Muscle of leg (tissue), 11 donors: ENCODE data around the gene SPAG17. TPM values are rescaled to one million over a fixed set of nuclear protein-coding genes. Genes with fewer than 3 reads are reported as not detected.
A peak's percentile ranks its signal among the peaks of the same experiment; 100 is the strongest.

Experiments
- DNase-seq: peaks from one replicate; pipeline ENCODE4 v3.0.0; 2013
- H3K27ac ChIP-seq: one replicate; pipeline ENCODE4 v1.5.1; 2013; ENCODE audit warnings: mild to moderate bottlenecking, low read length, control low read depth
- H3K27me3 ChIP-seq: one replicate; pipeline ENCODE4 v1.6.1; 2013; ENCODE audit warnings: low read length; ENCODE audit not compliant: control insufficient read depth, insufficient read depth
- H3K36me3 ChIP-seq: one replicate; pipeline ENCODE4 v1.6.1; 2013; ENCODE audit warnings: low read length; ENCODE audit not compliant: control insufficient read depth, insufficient read depth
- H3K4me1 ChIP-seq: one replicate; pipeline ENCODE4 v1.6.1; 2013; ENCODE audit warnings: low read length; ENCODE audit not compliant: control insufficient read depth, insufficient read depth
- H3K4me3 ChIP-seq: one replicate; pipeline ENCODE4 v1.5.1; 2013; ENCODE audit warnings: low read length, control low read depth
- H3K9me3 ChIP-seq: replicated peaks from 2 replicates; pipeline ENCODE4 v1.6.1; 2013; ENCODE audit warnings: low read depth, low read length; ENCODE audit not compliant: control insufficient read depth
- WGBS: methylation state at CpG from one replicate; pipeline ENCODE4 v1.1.5; 2013; ENCODE audit warnings: missing lambda C conversion rate; ENCODE audit not compliant: insufficient coverage; 5-methylcytosine and 5-hydroxymethylcytosine counted together
- polyA plus RNA-seq, 8 donors: library from polyadenylated mRNA; unstranded; fragments of 120-200 nt; gene quantifications; one replicate each; pipeline versions ENCODE4 v1.2.1 to v1.2.3, GENCODE V29; 2013; ENCODE audit warnings: inconsistent platforms in 1 of 8, low replicate concordance in 1 of 8; ENCODE audit not compliant: insufficient read length in 8 of 8, insufficient read depth in 1 of 8
- total RNA-seq: library from RNA; stranded (reverse); fragments of 120-200 nt; gene quantifications from one replicate; pipeline ENCODE4 v1.2.4, GENCODE V29; 2013

The SPAG17 gene
- total and polyA plus RNA-seq, 9 donors, result 0.76 to 4.4 (median 1.6) TPM

DNA sequence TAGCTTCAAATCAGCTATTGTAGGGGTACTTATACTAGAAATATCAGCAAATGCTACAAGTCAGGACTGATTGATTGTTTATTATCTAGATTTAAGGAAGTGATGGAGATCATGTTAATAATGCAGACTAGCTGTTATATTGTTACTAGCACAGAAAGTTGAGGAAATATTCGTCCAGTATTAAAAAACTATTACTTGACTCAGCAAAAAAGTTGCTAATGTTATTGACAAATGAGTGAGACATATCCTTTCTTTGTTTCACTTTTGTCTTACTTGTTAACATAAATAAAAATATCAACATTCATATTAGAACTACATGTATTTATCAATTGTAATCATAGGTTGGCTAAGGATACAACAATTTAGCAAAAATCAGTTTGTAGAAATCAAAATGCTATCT lies 141.4 kb downstream of the SPAG17 start:
- no peak overlapping the region for H3K27ac ChIP-seq
- no peaks in the 10 kb centered on the region for H3K36me3 ChIP-seq
- H3K9me3 ChIP-seq, result no peaks in the 10 kb centered on the region
- WGBS, result no CpG with 5 or more reads among the region's 1 CpG
- no peak for DNase-seq
- H3K4me1 ChIP-seq, result no peaks in the 10 kb centered on the region
- H3K27me3 ChIP-seq, result no peaks in the 10 kb centered on the region
- no peak overlapping the region for H3K4me3 ChIP-seq

- Histone ChIP-seq H3K27me3 (no peaks in the 10 kb centered on the region), H3K4me1 (no peaks in the 10 kb centered on the region), H3K4me3 (no peak overlapping the region), H3K9me3 (no peaks in the 10 kb centered on the region), H3K27ac (no peak overlapping the region), H3K36me3 (no peaks in the 10 kb centered on the region)
- WGBS, result no CpG with 5 or more reads among the region's 2 CpGs
- DNase-seq, result peak; percentile 10
Observed at GRCh38 chr1:118042501-118042900, 142.5 kb downstream of the SPAG17 start.

- no peaks in the 10 kb centered on the region for H3K4me1 ChIP-seq
- H3K4me3 ChIP-seq, result no peak overlapping the region
- H3K9me3 ChIP-seq, result no peaks in the 10 kb centered on the region
- no peaks in the 10 kb centered on the region for H3K36me3 ChIP-seq
- no peaks in the 10 kb centered on the region for H3K27me3 ChIP-seq
- no peak overlapping the region for H3K27ac ChIP-seq
- DNase-seq, result no peak
- no CpG with 5 or more reads among the region's 3 CpGs for WGBS
Observed at GRCh38 chr1:118039170-118039569, 145.9 kb downstream of the SPAG17 start.

DNA sequence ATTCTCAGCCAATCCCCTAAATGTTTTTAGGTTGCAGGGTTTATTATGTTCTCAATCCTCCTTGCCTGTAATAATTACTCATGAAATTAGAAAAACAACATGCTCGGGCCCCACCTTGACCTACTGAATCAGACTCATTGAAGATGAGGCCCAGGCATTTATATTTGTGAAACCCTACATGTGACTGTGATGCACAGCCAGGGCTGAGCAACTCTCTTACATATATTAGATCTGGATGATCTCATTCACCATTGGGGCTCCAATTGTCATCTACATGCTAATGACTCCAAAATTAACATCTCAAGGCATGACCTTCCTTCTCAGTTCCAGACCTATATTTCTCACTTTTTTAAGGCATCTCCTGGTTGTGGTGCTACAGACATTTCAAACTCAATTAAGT lies 152.1 kb downstream of the SPAG17 start:
- no peak for DNase-seq
- H3K4me1 ChIP-seq, result no peaks in the 10 kb centered on the region
- no peaks in the 10 kb centered on the region for H3K27me3 ChIP-seq
- no peak overlapping the region for H3K27ac ChIP-seq
- no peaks in the 10 kb centered on the region for H3K9me3 ChIP-seq
- no peak overlapping the region for H3K4me3 ChIP-seq
- WGBS, result no CpG with 5 or more reads among the region's 1 CpG
- H3K36me3 ChIP-seq, result no peaks in the 10 kb centered on the region

DNA sequence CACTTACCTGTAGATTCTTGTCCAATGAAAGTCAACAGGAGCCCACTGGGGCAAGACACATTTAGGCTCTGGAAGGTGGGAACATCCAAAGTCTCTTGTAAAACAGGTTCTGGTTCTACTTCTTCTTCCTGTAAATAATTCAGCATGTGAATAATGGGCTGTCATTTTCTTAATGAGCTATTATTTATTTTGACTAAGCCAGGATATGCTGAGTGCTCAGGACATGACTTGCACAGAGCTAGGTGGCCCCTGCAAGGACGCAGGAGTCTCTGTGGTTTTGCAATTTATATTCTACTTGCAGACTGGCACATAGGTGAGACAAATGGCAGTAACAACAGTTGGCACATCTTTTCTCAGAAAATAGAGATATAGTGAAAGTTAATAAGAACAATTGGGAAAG lies 156.8 kb downstream of the SPAG17 start:
- H3K4me3 ChIP-seq, result no peak overlapping the region
- no peaks in the 10 kb centered on the region for H3K4me1 ChIP-seq
- no peaks in the 10 kb centered on the region for H3K27me3 ChIP-seq
- no CpG with 5 or more reads among the region's 1 CpG for WGBS
- H3K27ac ChIP-seq, result no peak overlapping the region
- no peaks in the 10 kb centered on the region for H3K9me3 ChIP-seq
- no peaks in the 10 kb centered on the region for H3K36me3 ChIP-seq
- no peak for DNase-seq

DNA sequence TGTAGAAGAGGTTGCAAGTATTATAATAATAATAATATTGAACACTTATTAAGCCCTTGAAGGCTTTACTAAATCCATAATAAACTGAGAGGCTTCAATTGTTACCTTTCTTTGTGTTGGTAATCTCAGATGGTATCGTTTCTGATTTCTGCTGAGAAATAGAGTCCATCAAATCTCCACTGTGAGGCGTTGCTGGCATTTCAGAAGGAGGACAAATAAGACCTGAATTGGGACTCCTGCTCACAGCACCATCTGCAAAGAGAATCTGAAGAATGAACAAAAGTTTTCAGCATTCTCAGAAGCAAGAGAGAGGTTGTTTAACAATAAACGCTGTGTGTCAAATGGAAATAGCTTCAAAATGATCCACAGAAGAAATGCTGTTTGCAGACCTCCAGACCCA lies 161.8 kb downstream of the SPAG17 start:
- Histone ChIP-seq H3K4me3 (no peak overlapping the region), H3K4me1 (no peaks in the 10 kb centered on the region), H3K36me3 (no peaks in the 10 kb centered on the region), H3K9me3 (no peaks in the 10 kb centered on the region), H3K27me3 (no peaks in the 10 kb centered on the region), H3K27ac (no peak overlapping the region)
- no CpG with 5 or more reads among the region's 3 CpGs for WGBS
- peak; percentile 45 for DNase-seq

- Histone ChIP-seq H3K36me3 (no peaks in the 10 kb centered on the region), H3K27me3 (no peaks in the 10 kb centered on the region), H3K4me3 (no peak overlapping the region), H3K27ac (no peak overlapping the region), H3K9me3 (no peaks in the 10 kb centered on the region), H3K4me1 (no peaks in the 10 kb centered on the region)
- DNase-seq, result peak; percentile 43
- no CpG with 5 or more reads among the region's 1 CpG for WGBS
Observed at GRCh38 chr1:118021668-118022067, 163.4 kb downstream of the SPAG17 start.

GRCh38 chr1:118018060-118018459 lies 167.0 kb downstream of the SPAG17 start:
- H3K36me3 ChIP-seq, result no peaks in the 10 kb centered on the region
- no peak overlapping the region for H3K4me3 ChIP-seq
- WGBS, result no CpG with 5 or more reads among the region's 1 CpG
- H3K27me3 ChIP-seq, result no peaks in the 10 kb centered on the region
- DNase-seq, result no peak
- H3K4me1 ChIP-seq, result no peaks in the 10 kb centered on the region
- H3K9me3 ChIP-seq, result no peaks in the 10 kb centered on the region
- no peak overlapping the region for H3K27ac ChIP-seq

GRCh38 chr1:118013938-118014337 lies 171.1 kb downstream of the SPAG17 start:
- Histone ChIP-seq H3K4me1 (no peaks in the 10 kb centered on the region), H3K9me3 (no peaks in the 10 kb centered on the region), H3K27me3 (no peaks in the 10 kb centered on the region), H3K27ac (no peak overlapping the region), H3K36me3 (no peaks in the 10 kb centered on the region), H3K4me3 (no peak overlapping the region)
- no peak for DNase-seq

DNA sequence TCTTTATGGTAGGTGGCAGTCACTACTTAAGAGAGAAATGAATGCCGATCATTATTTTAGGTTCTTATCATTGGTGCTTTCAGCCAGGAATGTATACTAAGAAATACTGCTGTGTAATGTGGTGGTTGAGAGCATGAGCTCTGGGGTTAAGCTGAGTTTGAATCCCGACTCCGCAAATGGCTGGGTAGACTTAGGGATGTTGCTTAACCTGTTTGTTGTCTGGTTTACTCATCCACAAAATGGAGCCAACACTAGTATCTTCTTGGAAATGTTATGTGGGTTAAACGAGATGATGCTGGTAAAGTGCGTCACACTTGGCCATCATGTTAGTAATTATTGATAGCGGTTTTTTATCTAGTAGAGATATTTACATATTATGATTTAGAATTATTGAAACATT lies 171.7 kb downstream of the SPAG17 start:
- Histone ChIP-seq H3K4me1 (no peaks in the 10 kb centered on the region), H3K9me3 (no peaks in the 10 kb centered on the region), H3K36me3 (no peaks in the 10 kb centered on the region), H3K27ac (no peak overlapping the region), H3K27me3 (no peaks in the 10 kb centered on the region), H3K4me3 (no peak overlapping the region)
- no peak for DNase-seq
- 93% methylated on average over 2 of the region's 6 CpGs for whole genome bisulfite sequencing

- no peak for DNase-seq
- no peak overlapping the region for H3K27ac ChIP-seq
- WGBS, result 31% methylated on average over 3 of the region's 6 CpGs
- no peak overlapping the region for H3K4me3 ChIP-seq
- H3K36me3 ChIP-seq, result no peaks in the 10 kb centered on the region
- H3K9me3 ChIP-seq, result no peaks in the 10 kb centered on the region
- no peaks in the 10 kb centered on the region for H3K27me3 ChIP-seq
- no peaks in the 10 kb centered on the region for H3K4me1 ChIP-seq
Observed at GRCh38 chr1:118012515-118013124, 172.4 kb downstream of the SPAG17 start.
